ENCODE data around the gene ADAM12. TPM values are rescaled to one million over a fixed set of nuclear protein-coding genes. Genes with fewer than 3 reads are reported as not detected.

Gene ADAM12
- total RNA-seq, 1 experiment from 2014 or later, result 0.24 TPM

DNA sequence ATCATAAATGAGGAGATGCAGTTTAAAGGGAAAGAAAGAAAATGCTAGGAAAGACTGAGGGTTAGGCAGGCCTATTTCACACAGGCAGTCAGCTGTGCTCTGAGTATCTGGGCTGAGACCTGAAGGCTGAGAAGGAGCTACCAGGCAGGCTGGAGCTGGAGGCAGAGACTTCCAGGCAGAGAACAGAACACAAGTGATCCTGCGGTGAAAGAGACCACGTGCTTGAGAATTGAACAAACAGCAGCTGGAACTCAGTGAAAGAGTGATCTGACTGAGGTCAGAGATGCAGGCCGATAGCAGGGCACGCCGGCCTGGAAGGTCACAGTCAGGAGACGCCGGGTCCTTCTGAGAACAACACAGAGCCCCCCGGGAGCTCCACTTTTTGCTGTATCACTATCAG is 147.8 kb downstream of the ADAM12 start:
- Histone ChIP-seq H3K4ac (ENCODE audit: low read depth, low read length) (no peak overlapping the region), H3K23me2 (ENCODE audit: insufficient read length, low read depth, low read length, poor library complexity, severe bottlenecking) (no peaks in the 10 kb centered on the region), H3K79me2 (ENCODE audit: insufficient read depth, low read length) (no peaks in the 10 kb centered on the region), H3K9ac (ENCODE audit: extremely low read depth, insufficient read length, low read length) (no peak overlapping the region), H2BK20ac (ENCODE audit: low read depth, low read length, poor library complexity, severe bottlenecking) (no peak overlapping the region), H3K14ac (ENCODE audit: insufficient read depth, low read length) (no peak overlapping the region; the same call in 1 of the 2 replicates), H2AFZ (ENCODE audit: low read length) (no peak overlapping the region), H2BK5ac (ENCODE audit: insufficient read length, low read length) (no peak overlapping the region), H3K4me1 (ENCODE audit: insufficient read depth, low read length) (no peaks in the 10 kb centered on the region), H4K91ac (ENCODE audit: insufficient read length, low read depth, low read length) (no peak overlapping the region), H4K5ac (ENCODE audit: insufficient read length, low read depth, low read length) (no peak overlapping the region), H3T11ph (ENCODE audit: low read length) (no peak overlapping the region), H4K20me1 (ENCODE audit: control insufficient read depth, insufficient read depth, insufficient read length) (no peaks in the 10 kb centered on the region), H3K27ac (ENCODE audit: insufficient read length, low read depth, low read length) (no peak overlapping the region), H2AK5ac (ENCODE audit: insufficient read length, low read length) (no peak overlapping the region), H2BK12ac (ENCODE audit: insufficient read length, low read depth, low read length) (no peak overlapping the region), H3K23ac (ENCODE audit: insufficient read length, low read depth, low read length) (no peak overlapping the region), H3K18ac (ENCODE audit: insufficient read length, low read depth, low read length) (no peak overlapping the region), H4K8ac (replicated peaks; ENCODE audit: insufficient read length, low read depth, low read length) (no peak overlapping the region), H3K27me3 (ENCODE audit: insufficient read depth, low read length) (no peaks in the 10 kb centered on the region), H3K9me3 (ENCODE audit: control insufficient read depth, low read depth, low read length) (no peaks in the 10 kb centered on the region), H3K56ac (ENCODE audit: insufficient read length, low read depth, low read length) (no peak overlapping the region), H3K79me1 (ENCODE audit: insufficient read depth, low read depth, low read length, poor library complexity, severe bottlenecking) (no peaks in the 10 kb centered on the region), H3K4me2 (ENCODE audit: insufficient read depth, insufficient read length, low read length) (no peak overlapping the region), H2BK15ac (ENCODE audit: low read depth, low read length) (no peak overlapping the region), H2BK120ac (ENCODE audit: low read depth, low read length, poor library complexity, severe bottlenecking) (no peak overlapping the region)
- no peak overlapping the region for H3K27ac Mint-ChIP-seq
- H3K9me3 Mint-ChIP-seq, result no peaks in the 10 kb centered on the region; a peak in 2 of 5 replicates
- TF ChIP-seq, protein P1, sequence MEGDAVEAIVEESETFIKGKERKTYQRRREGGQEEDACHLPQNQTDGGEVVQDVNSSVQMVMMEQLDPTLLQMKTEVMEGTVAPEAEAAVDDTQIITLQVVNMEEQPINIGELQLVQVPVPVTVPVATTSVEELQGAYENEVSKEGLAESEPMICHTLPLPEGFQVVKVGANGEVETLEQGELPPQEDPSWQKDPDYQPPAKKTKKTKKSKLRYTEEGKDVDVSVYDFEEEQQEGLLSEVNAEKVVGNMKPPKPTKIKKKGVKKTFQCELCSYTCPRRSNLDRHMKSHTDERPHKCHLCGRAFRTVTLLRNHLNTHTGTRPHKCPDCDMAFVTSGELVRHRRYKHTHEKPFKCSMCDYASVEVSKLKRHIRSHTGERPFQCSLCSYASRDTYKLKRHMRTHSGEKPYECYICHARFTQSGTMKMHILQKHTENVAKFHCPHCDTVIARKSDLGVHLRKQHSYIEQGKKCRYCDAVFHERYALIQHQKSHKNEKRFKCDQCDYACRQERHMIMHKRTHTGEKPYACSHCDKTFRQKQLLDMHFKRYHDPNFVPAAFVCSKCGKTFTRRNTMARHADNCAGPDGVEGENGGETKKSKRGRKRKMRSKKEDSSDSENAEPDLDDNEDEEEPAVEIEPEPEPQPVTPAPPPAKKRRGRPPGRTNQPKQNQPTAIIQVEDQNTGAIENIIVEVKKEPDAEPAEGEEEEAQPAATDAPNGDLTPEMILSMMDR (conservative IDR thresholded peaks at IDR 0.05), result no peak
- DNase-seq, result no peak
- no peaks in the 10 kb centered on the region for H3K36me3 Mint-ChIP-seq (ENCODE audit: insufficient read depth in 1 of 3, low read depth in 3 of 3)
- no peak overlapping the region for H3K4me3 Mint-ChIP-seq
- no peaks in the 10 kb centered on the region for H3K27me3 Mint-ChIP-seq (ENCODE audit: low read depth)
- H3K4me1 Mint-ChIP-seq, result peaks cover 3 to 9% of the 10 kb centered on the region in 2 experiments; a peak in 2 of 4 replicates
- WGBS (ENCODE audit: extremely low coverage, insufficient read length, low lambda C conversion rate), result no CpG with 5 or more reads among the region's 8 CpGs

Measured in H9 (cell line).